Suprapubic skin (tissue), 4 donors: Measurements from ENCODE around the gene GHRHR.

Source experiments
- EP300 ChIP-seq: sonication (generic); formaldehyde crosslinking; IDR thresholded peaks from one replicate; pipeline ENCODE4 v1.6.1; 2017; ENCODE audit warnings: antibody characterized with exemption
- POLR2A ChIP-seq, 2 donors: fragments of 450-650 bp; IDR thresholded peaks; one replicate each; pipeline ENCODE4 v1.6.1; 2017; ENCODE audit warnings: antibody characterized with exemption in 2 of 2, mild to moderate bottlenecking in 2 of 2, moderate library complexity in 2 of 2
- POLR2AphosphoS5 ChIP-seq, 3 donors: sonication (generic); formaldehyde crosslinking; IDR thresholded peaks; one replicate each; pipeline ENCODE4 v1.6.1; 2017; ENCODE audit warnings: antibody characterized with exemption in 3 of 3
- TF ChIP-seq, protein P1 (sequence below), 2 donors: fragments of 200-600 bp in 1 of 2; fragments of 450-650 bp in 1 of 2; sonication (generic) in 1 of 2; IDR thresholded peaks; one replicate each; pipeline ENCODE4 v1.5.1; 2016 to 2019; ENCODE audit warnings: antibody characterized with exemption in 2 of 2, mild to moderate bottlenecking in 1 of 2, moderate library complexity in 1 of 2

DNA sequence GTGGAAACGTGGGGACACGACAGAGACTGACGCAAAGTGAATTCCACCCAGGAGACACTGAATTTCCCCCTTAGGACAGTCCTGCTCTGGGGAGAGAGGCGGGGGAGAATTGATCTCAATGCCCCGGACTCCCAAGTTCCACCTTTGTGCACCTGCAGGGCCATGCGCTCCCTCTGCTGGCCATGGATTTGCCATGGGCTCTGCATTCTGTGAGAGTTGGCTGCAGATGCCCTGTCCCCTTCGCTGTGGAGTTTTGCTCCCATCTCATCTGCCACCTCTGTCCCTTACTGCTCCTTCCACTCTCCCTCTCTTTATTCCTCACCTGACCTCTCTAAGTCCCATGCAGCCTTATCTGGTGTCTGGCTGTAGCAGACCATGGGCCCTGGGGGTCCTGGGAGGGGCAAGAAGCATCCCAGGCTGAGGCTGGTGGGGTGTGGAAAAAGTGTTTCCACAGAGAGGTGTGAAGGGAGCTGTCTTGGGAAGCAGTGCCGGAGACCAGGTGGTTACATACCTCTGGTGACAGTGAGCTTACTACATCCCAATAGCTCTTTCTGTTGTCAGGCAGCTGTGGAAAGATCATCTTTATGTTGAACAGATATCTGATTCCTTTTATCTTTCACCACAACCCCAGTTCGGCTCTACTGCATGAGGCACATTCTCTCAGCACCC is 14.3 kb downstream of the GHRHR start:
- TF ChIP-seq POLR2AphosphoS5 (IDR thresholded peaks at IDR 0.05) (no peak), POLR2A (IDR thresholded peaks at IDR 0.05) (no peak), EP300 (no peak)
- TF ChIP-seq, protein P1, sequence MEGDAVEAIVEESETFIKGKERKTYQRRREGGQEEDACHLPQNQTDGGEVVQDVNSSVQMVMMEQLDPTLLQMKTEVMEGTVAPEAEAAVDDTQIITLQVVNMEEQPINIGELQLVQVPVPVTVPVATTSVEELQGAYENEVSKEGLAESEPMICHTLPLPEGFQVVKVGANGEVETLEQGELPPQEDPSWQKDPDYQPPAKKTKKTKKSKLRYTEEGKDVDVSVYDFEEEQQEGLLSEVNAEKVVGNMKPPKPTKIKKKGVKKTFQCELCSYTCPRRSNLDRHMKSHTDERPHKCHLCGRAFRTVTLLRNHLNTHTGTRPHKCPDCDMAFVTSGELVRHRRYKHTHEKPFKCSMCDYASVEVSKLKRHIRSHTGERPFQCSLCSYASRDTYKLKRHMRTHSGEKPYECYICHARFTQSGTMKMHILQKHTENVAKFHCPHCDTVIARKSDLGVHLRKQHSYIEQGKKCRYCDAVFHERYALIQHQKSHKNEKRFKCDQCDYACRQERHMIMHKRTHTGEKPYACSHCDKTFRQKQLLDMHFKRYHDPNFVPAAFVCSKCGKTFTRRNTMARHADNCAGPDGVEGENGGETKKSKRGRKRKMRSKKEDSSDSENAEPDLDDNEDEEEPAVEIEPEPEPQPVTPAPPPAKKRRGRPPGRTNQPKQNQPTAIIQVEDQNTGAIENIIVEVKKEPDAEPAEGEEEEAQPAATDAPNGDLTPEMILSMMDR (IDR thresholded peaks at IDR 0.05), result no peak
